ENCODE results near the gene SIGMAR1.

GRCh38 chr9:34665067-34665380, 27.4 kb upstream of the SIGMAR1 start:
- TF ChIP-seq CTCF (IDR thresholded peaks at IDR 0.05) (peak in 1 of 7 experiments; percentile 6), POLR2A (IDR thresholded peaks at IDR 0.05) (no peak)
